Measurements from ENCODE around the gene MIP.

- TF ChIP-seq E2F4 (IDR thresholded peaks at IDR 0.05; ENCODE audit: low read depth, low read length) (no peak), CHD4 (IDR thresholded peaks at IDR 0.05) (no peak)
Measured at GRCh38 chr12:56454557-56454956, at the start of gene MIP.

Measured in GM12878 (cell line).